SK-N-SH (cell line): ENCODE measurements around the gene HHIPL1. TPM values are rescaled to one million over a fixed set of nuclear protein-coding genes. Genes with fewer than 3 reads are reported as not detected.

Experiments used
- CTCF ChIA-PET: fragments of 300-600, 350-600 bp; formaldehyde crosslinking; extraction: SDS; loops from one replicate; lab custom pipeline; 2021; lab: Yijun Ruan, JAX
- POLR2A ChIA-PET: fragments of 350-600 bp; sonication (Branson Sonifier 250); formaldehyde crosslinking; extraction: SDS; loops from one replicate; lab custom pipeline; 2020; ENCODE audit warnings: antibody characterized with exemption, inconsistent platforms; lab: Yijun Ruan, JAX
- DNase-seq: peaks from one replicate; pipeline ENCODE4 v3.0.0; 2012
- H2AFZ ChIP-seq: fragments of 200-600 bp; sonication (generic); 2 replicates; pipeline ENCODE4 v1.8.1; 2016; ENCODE audit warnings: antibody characterized with exemption, mild to moderate bottlenecking, low read depth
- H3F3A ChIP-seq: fragments of 200-600 bp; sonication (generic); replicated peaks from 2 replicates; pipeline ENCODE3; 2016; ENCODE audit warnings: antibody characterized with exemption, mild to moderate bottlenecking; ENCODE audit not compliant: insufficient read depth
- H3K27ac ChIP-seq, 2 experiments: fragments of 200-500 bp in 1 of 2; fragments of 200-600 bp in 1 of 2; sonication (Bioruptor generic) in 1 of 2; sonication (generic), shearing (Covaris generic) in 1 of 2; 2 replicates each; pipeline versions ENCODE4 v1.5.1 to v1.6.1; 2014 to 2016; ENCODE audit warnings: low read depth in 2 of 2, inconsistent platforms in 1 of 2, low read length in 1 of 2, mild to moderate bottlenecking in 1 of 2, mixed read lengths in 1 of 2
- H3K27me3 ChIP-seq: fragments of 200-600 bp; sonication (generic), shearing (Covaris generic); 2 replicates; pipeline ENCODE4 v1.6.1; 2016; ENCODE audit warnings: mixed run types; ENCODE audit not compliant: insufficient read depth
- H3K36me3 ChIP-seq, 2 experiments: fragments of 200-500 bp in 1 of 2; fragments of 200-600 bp in 1 of 2; sonication (Bioruptor generic) in 1 of 2; sonication (generic) in 1 of 2; replicated peaks in 1 of 2; 2 replicates each; pipeline versions ENCODE3 to v1.5.1; 2014 to 2016; ENCODE audit warnings: low read length in 1 of 2, mild to moderate bottlenecking in 1 of 2; ENCODE audit not compliant: insufficient read depth in 2 of 2, control insufficient read depth in 1 of 2
- H3K4me1 ChIP-seq, 2 experiments: fragments of 200-500 bp in 1 of 2; fragments of 200-600 bp in 1 of 2; sonication (Bioruptor generic) in 1 of 2; sonication (generic), shearing (Covaris generic) in 1 of 2; 2 replicates each; pipeline versions ENCODE4 v1.5.1 to v1.6.1; 2014 to 2016; ENCODE audit warnings: low read depth in 1 of 2, low read length in 1 of 2, mixed run types in 1 of 2; ENCODE audit not compliant: insufficient read depth in 2 of 2, control insufficient read depth in 1 of 2
- H3K4me2 ChIP-seq: fragments of 200-600 bp; sonication (generic), shearing (Covaris generic); 2 replicates; pipeline ENCODE4 v1.6.1; 2017; ENCODE audit warnings: mixed run types
- H3K4me3 ChIP-seq, 2 experiments: fragments of 200-500 bp in 1 of 2; fragments of 200-600 bp in 1 of 2; sonication (Bioruptor generic) in 1 of 2; sonication (generic), shearing (Covaris generic) in 1 of 2; 2 replicates each; pipeline versions ENCODE4 v1.5.1 to v1.8.1; 2014 to 2016; ENCODE audit warnings: low read depth in 2 of 2, inconsistent platforms in 1 of 2, low read length in 1 of 2, mild to moderate bottlenecking in 1 of 2, mixed read lengths in 1 of 2, moderate library complexity in 1 of 2
- H3K79me2 ChIP-seq: fragments of 200-600 bp; sonication (generic); 2 replicates; pipeline ENCODE4 v1.8.1; 2017; ENCODE audit warnings: mild to moderate bottlenecking; ENCODE audit not compliant: insufficient read depth
- H3K9ac ChIP-seq: fragments of 200-600 bp; sonication (generic); 2 replicates; pipeline ENCODE4 v1.6.1; 2017; ENCODE audit warnings: mixed run types
- H3K9me2 ChIP-seq: fragments of 200-600 bp; sonication (generic); 2 replicates; pipeline ENCODE4 v1.6.1; 2017; ENCODE audit warnings: mixed run types
- H3K9me3 ChIP-seq: fragments of 200-600 bp; sonication (generic); 2 replicates; pipeline ENCODE4 v1.6.1; 2017; ENCODE audit warnings: mixed run types, mild to moderate bottlenecking, moderate library complexity
- H4K20me1 ChIP-seq: fragments of 200-600 bp; sonication (generic); 2 replicates; pipeline ENCODE4 v1.6.1; 2017; ENCODE audit warnings: mild to moderate bottlenecking, mixed run types; ENCODE audit not compliant: insufficient read depth
- CTCF ChIP-seq: fragments of 200-600 bp; sonication (generic); IDR thresholded peaks from 2 replicates; pipeline ENCODE4 v1.6.1; 2017; ENCODE audit warnings: antibody characterized with exemption, mild to moderate bottlenecking, moderate library complexity
- ELF1 ChIP-seq: IDR thresholded peaks from 2 replicates; pipeline ENCODE4 v1.4.0; 2012
- FOSL2 ChIP-seq: IDR thresholded peaks from 2 replicates; pipeline ENCODE4 v1.4.0; 2012; ENCODE audit warnings: low read depth, mild to moderate bottlenecking, moderate library complexity, borderline replicate concordance
- FOXJ3 ChIP-seq: sonication (generic); formaldehyde crosslinking; IDR thresholded peaks from 2 replicates; pipeline ENCODE4 v1.5.1; 2020; ENCODE audit warnings: mild to moderate bottlenecking, missing genetic modification reagents
- IRF3 ChIP-seq: fragments of 150-350 bp; IDR thresholded peaks from 2 replicates; pipeline ENCODE4 v1.6.1; 2016; ENCODE audit warnings: mild to moderate bottlenecking, low read depth, low read length
- PBX3 ChIP-seq: IDR thresholded peaks from 2 replicates; pipeline ENCODE4; 2012
- RAD21 ChIP-seq: IDR thresholded peaks from 2 replicates; pipeline ENCODE4 v1.6.1; 2012; ENCODE audit warnings: mild to moderate bottlenecking, low read length
- RCOR1 ChIP-seq: fragments of 150-350 bp; IDR thresholded peaks from 2 replicates; pipeline ENCODE4 v1.6.1; 2017; ENCODE audit warnings: antibody characterized with exemption, low read length
- RFX5 ChIP-seq: IDR thresholded peaks from 2 replicates; pipeline ENCODE4 v1.6.1; 2012; ENCODE audit warnings: mild to moderate bottlenecking, improper control_type of control experiment, low read length
- RXRA ChIP-seq: IDR thresholded peaks from 2 replicates; pipeline ENCODE4 v1.4.0; 2012; ENCODE audit warnings: low read depth, mild to moderate bottlenecking, borderline replicate concordance
- SIN3A ChIP-seq: IDR thresholded peaks from 2 replicates; pipeline ENCODE4 v1.6.1; 2012; ENCODE audit warnings: low read depth, mild to moderate bottlenecking, low read length, moderate library complexity, borderline replicate concordance
- TCF12 ChIP-seq: IDR thresholded peaks from 2 replicates; pipeline ENCODE4 v1.4.0; 2012
- ZBTB33 ChIP-seq: IDR thresholded peaks from 2 replicates; pipeline ENCODE4 v1.4.0; 2012; ENCODE audit warnings: low read depth, borderline replicate concordance
- WGBS: methylation state at CpG from one replicate; pipeline ENCODE4 v1.1.6; 2017; ENCODE audit warnings: low lambda C conversion rate; 5-methylcytosine and 5-hydroxymethylcytosine counted together
- polyA plus RNA-seq, 3 experiments: library from polyadenylated mRNA; depleted of rRNA; stranded (reverse); fragments of >200 nt; gene quantifications; 2 replicates each; pipeline ENCODE4 v1.2.3, GENCODE V29; 2012

The HHIPL1 gene
- polyA plus RNA-seq, 1 of the 3 experiments (the other 2 are of a cell fraction) = 0.02 TPM

- TF ChIP-seq CTCF (no peak), TCF12 (no peak), RFX5 (no peak), FOXJ3 (CRISPR knock-in tag) (no peak), ELF1 (no peak)
Measured at GRCh38 chr14:99716850-99717681, 72.1 kb downstream of the HHIPL1 start (continued).

- no peaks in the 10 kb centered on the region for H3K9me2 ChIP-seq
- no peaks in the 10 kb centered on the region for H3K27me3 ChIP-seq
- H2AFZ ChIP-seq = no peak overlapping the region
- H3K9me3 ChIP-seq = no peaks in the 10 kb centered on the region
- POLR2A ChIA-PET = no interaction called here
- H3K36me3 ChIP-seq = no peaks in the 10 kb centered on the region
- no peaks in the 10 kb centered on the region for H3K4me1 ChIP-seq
- TF ChIP-seq PBX3 (no peak), SIN3A (no peak), FOSL2 (no peak), ZBTB33 (no peak), IRF3 (no peak), TCF12 (no peak), CTCF (no peak), RXRA (no peak), RAD21 (no peak), RCOR1 (no peak)
- TF ChIP-seq, all 33 proteins: peak for 0
- no peak overlapping the region for H3K27ac ChIP-seq
- H3K79me2 ChIP-seq = no peaks in the 10 kb centered on the region
- no peak overlapping the region for H3K4me3 ChIP-seq
- H3K9ac ChIP-seq = no peak overlapping the region
- no peaks in the 10 kb centered on the region for H3F3A ChIP-seq
- WGBS = 26% methylated on average over 3 of the region's 5 CpGs
- DNase-seq = no peak
- CTCF ChIA-PET = interaction anchor here (1.3 to 2.5 kb wide), 3 partner anchors 10 to 35 kb away, joined by 3 to 13 read pairs (median 6); no protein-coding TSS in a partner anchor
- no peak overlapping the region for H3K4me2 ChIP-seq
- H4K20me1 ChIP-seq = no peaks in the 10 kb centered on the region
Measured at GRCh38 chr14:99717682-99718013, 72.7 kb downstream of the HHIPL1 start.
